Glutamatergic neuron (in vitro differentiated cells): Measurements from ENCODE around the gene MYOG. TPM values are rescaled to one million over a fixed set of nuclear protein-coding genes. Genes with fewer than 3 reads are reported as not detected.

ENCODE experiments used
- DNase-seq: peaks from one replicate; pipeline ENCODE4 v3.0.0; 2022
- H3K27ac Mint-ChIP-seq: one replicate; pipeline ENCODE4 v1.8.0; 2020; ENCODE audit warnings: mild to moderate bottlenecking, mixed read lengths, inconsistent platforms; ENCODE audit not compliant: unreplicated experiment
- H3K27me3 Mint-ChIP-seq: one replicate; pipeline ENCODE4 v1.8.0; 2020; ENCODE audit warnings: mild to moderate bottlenecking, moderate library complexity, mixed read lengths, inconsistent platforms; ENCODE audit not compliant: unreplicated experiment
- H3K36me3 Mint-ChIP-seq: one replicate; pipeline ENCODE4 v1.8.0; 2020; ENCODE audit warnings: mild to moderate bottlenecking, mixed read lengths, inconsistent platforms; ENCODE audit not compliant: unreplicated experiment
- H3K4me1 Mint-ChIP-seq: one replicate; pipeline ENCODE4 v1.8.0; 2020; ENCODE audit warnings: mild to moderate bottlenecking, low read depth, mixed read lengths, inconsistent platforms; ENCODE audit not compliant: unreplicated experiment
- H3K4me3 Mint-ChIP-seq: one replicate; pipeline ENCODE4 v1.8.0; 2020; ENCODE audit warnings: mild to moderate bottlenecking, mixed read lengths, inconsistent platforms; ENCODE audit not compliant: unreplicated experiment
- H3K9me3 Mint-ChIP-seq: one replicate; pipeline ENCODE4 v1.8.0; 2020; ENCODE audit warnings: mild to moderate bottlenecking, moderate library complexity, mixed read lengths, inconsistent platforms; ENCODE audit not compliant: unreplicated experiment
- total RNA-seq: library from RNA; stranded (reverse); fragmentation: NEBNext Ultra II Directional; extraction: Animal tissue kit (Norgen Biotek cat#: 25700); gene quantifications from one replicate; pipeline ENCODE4 v1.2.1, GENCODE V29; 2021; ENCODE audit not compliant: unreplicated experiment
- TF ChIP-seq, protein P1 (sequence below): fragments of 200-600 bp; sonication (generic); IDR thresholded peaks from one replicate; pipeline ENCODE4 v1.5.0; 2021; ENCODE audit not compliant: partially characterized antibody, unreplicated experiment

The MYOG gene
- total RNA-seq, 1 donor from 2014 or later: not detected

DNA sequence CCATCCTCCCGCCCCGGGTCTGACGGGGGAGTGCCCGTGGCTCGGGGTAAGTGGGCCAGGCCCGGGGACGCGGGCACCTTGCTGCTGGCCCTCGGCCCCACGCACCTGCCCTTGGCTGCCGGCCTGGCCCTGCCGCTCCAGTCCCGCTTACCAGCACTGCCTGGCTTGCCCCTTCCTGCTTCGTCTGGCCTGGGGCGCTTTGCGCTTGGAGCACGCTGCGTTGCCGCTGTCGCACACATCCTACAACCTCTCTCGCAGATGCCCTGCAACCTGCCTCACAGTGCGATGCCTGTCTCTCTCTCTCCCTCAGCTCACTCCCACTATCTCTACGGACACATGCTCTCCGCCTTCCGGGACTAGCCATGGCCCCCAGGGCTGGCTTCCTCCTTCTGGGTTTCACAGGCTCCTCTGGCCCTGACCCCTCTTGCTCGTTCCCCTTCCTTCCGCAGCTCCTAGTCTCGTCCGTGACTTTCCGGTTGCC lies 9.7 kb downstream of the MYOG start:
- Mint-ChIP-seq H3K36me3 (peaks cover 21% of the 10 kb centered on the region), H3K9me3 (peaks cover 4% of the 10 kb centered on the region), H3K4me3 (peak overlapping the region; percentile 74), H3K27me3 (peaks cover 19% of the 10 kb centered on the region), H3K27ac (no peak overlapping the region), H3K4me1 (peaks cover 2% of the 10 kb centered on the region)
- TF ChIP-seq, protein P1, sequence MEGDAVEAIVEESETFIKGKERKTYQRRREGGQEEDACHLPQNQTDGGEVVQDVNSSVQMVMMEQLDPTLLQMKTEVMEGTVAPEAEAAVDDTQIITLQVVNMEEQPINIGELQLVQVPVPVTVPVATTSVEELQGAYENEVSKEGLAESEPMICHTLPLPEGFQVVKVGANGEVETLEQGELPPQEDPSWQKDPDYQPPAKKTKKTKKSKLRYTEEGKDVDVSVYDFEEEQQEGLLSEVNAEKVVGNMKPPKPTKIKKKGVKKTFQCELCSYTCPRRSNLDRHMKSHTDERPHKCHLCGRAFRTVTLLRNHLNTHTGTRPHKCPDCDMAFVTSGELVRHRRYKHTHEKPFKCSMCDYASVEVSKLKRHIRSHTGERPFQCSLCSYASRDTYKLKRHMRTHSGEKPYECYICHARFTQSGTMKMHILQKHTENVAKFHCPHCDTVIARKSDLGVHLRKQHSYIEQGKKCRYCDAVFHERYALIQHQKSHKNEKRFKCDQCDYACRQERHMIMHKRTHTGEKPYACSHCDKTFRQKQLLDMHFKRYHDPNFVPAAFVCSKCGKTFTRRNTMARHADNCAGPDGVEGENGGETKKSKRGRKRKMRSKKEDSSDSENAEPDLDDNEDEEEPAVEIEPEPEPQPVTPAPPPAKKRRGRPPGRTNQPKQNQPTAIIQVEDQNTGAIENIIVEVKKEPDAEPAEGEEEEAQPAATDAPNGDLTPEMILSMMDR: no peak
- no peak for DNase-seq

DNA sequence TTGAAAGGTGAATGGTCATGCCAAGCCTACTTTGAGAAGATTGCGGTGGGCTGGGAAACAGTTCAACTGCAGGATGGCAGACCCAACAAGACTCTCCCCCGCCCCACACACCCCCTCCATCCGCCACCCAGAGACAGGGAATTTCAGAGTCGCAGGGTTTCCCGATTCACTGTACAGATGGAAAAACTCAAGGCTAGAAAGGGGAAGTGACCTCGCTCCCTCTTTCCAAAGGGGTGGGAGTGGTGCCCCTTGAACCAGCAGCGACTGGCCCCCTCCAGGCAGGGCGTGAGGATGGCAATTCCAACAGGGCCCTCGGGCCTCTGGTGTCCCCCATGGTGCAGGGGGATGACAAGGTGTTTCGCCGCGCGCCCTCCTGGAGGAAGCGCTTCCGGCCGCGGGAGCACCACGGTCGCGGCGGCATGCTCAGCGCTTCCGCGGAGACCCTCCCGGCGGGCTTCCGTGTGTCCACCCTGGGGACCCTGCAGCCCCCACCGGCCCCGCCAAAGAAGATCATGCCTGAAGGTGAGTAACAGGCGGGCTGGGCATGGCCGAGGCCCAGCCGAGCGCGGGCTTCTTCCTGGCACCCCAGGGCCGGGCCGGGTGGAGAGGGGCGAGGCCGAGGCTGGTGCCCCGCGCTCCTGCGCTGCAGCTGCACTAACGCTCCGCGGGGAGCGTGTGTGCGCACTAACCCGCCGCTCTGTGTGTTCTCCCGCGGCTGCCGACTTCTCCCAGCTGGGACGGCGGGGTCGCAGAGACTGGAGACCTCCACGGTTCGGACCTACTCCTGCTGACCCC lies 10.4 kb downstream of the MYOG start:
- H3K36me3 Mint-ChIP-seq: peaks cover 21% of the 10 kb centered on the region
- H3K4me1 Mint-ChIP-seq: peaks cover 2% of the 10 kb centered on the region
- H3K27ac Mint-ChIP-seq: no peak overlapping the region
- H3K9me3 Mint-ChIP-seq: peaks cover 4% of the 10 kb centered on the region
- TF ChIP-seq, protein P1: no peak
- DNase-seq: no peak
- H3K27me3 Mint-ChIP-seq: peaks cover 19% of the 10 kb centered on the region
- H3K4me3 Mint-ChIP-seq: no peak overlapping the region

DNA sequence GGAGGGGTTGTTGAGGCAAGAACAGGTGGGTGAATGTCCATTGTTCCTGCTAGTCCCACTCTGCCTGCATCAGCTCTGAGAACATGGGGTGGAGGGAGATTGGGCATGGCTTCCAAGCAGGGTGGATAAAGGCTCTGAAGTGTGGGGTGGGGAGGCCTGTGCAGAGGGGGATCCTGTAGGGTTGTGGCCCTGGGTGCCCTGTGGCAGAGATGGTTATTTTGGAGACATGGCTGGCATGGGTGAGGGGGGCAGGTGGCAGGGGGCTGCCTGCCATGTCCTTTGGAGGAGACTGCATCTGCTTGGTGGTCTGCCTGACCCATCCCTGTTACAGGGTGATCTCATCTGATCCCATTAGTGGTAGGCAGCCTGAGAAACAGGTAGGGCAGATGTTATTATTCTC lies 11.2 kb downstream of the MYOG start:
- Mint-ChIP-seq H3K27me3 (peaks cover 19% of the 10 kb centered on the region), H3K9me3 (peaks cover 4% of the 10 kb centered on the region), H3K4me1 (peaks cover 6% of the 10 kb centered on the region), H3K36me3 (peaks cover 21% of the 10 kb centered on the region), H3K4me3 (no peak overlapping the region), H3K27ac (no peak overlapping the region)
- DNase-seq: no peak
- TF ChIP-seq, protein P1: no peak

DNA sequence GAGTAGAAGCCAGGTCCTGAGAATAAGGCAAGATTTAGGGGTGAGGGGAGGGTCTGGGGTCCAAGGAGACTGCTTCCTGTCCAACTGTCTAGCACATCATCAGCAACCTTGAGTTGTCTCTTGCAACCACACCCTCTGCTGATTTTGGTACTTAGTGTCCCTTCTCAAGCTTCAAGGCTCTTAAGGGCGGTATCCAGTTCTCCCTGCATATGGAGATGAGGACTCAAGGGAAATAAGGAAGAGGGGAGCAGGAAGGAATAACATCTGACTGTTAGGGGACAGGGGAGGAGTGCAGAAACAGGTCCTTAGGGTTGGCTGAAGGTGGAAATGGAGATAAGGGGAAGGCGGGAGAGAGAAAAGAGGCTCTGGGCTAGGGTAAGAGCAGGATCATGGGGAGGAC lies 12.3 kb downstream of the MYOG start:
- peaks cover 16% of the 10 kb centered on the region for H3K4me1 Mint-ChIP-seq
- H3K36me3 Mint-ChIP-seq: peaks cover 21% of the 10 kb centered on the region
- no peak for DNase-seq
- H3K9me3 Mint-ChIP-seq: peaks cover 6% of the 10 kb centered on the region
- no peak overlapping the region for H3K27ac Mint-ChIP-seq
- TF ChIP-seq, protein P1: no peak
- H3K4me3 Mint-ChIP-seq: no peak overlapping the region
- H3K27me3 Mint-ChIP-seq: peaks cover 19% of the 10 kb centered on the region

DNA sequence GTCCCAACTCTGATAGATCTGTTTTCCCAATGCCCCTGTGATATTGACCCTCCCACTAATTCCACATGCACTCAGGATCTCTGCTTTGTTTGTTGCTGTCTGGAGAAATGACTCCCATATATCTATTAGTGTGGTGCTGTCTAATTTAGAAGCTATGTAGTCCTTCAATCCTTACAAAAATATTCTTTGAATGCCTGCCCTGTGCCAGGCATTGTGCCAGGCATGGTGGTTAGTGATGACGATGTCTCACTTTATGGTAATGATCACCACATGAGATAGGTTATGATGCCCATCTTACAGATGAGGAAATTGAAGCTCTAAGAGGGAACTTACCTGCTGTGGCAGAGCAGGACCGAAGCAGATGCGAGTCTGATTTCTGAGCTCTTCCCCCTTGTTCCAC lies 12.9 kb downstream of the MYOG start:
- TF ChIP-seq, protein P1: no peak
- Mint-ChIP-seq H3K4me1 (peaks cover 16% of the 10 kb centered on the region), H3K9me3 (peaks cover 6% of the 10 kb centered on the region), H3K27me3 (peaks cover 19% of the 10 kb centered on the region), H3K36me3 (peaks cover 21% of the 10 kb centered on the region), H3K27ac (no peak overlapping the region), H3K4me3 (peak overlapping the region; percentile 17)
- no peak for DNase-seq
